GM18508 (cell line): ENCODE measurements around the gene C11orf87.

ENCODE experiments used
- ATAC-seq: cut with Tn5 transposase; IDR thresholded peaks from one replicate; pipeline ENCODE4 v1.9.1; 2021; ENCODE audit warnings: moderate number of reproducible peaks; ENCODE audit not compliant: insufficient read depth, unreplicated experiment

C11orf87 gene

GRCh38 chr11:109421981-109422869, at the start of gene C11orf87:
C11orf87 (plus strand) TSS chr11:109422190; CDS start chr11:109423634, 1,444 bp downstream.
- no peak for ATAC-seq

- ATAC-seq, result no peak
Measured at GRCh38 chr11:109374032-109374431, 48.0 kb upstream of the C11orf87 start.

- ATAC-seq, result no peak
Measured at GRCh38 chr11:109374441-109374840, 47.5 kb upstream of the C11orf87 start.

DNA sequence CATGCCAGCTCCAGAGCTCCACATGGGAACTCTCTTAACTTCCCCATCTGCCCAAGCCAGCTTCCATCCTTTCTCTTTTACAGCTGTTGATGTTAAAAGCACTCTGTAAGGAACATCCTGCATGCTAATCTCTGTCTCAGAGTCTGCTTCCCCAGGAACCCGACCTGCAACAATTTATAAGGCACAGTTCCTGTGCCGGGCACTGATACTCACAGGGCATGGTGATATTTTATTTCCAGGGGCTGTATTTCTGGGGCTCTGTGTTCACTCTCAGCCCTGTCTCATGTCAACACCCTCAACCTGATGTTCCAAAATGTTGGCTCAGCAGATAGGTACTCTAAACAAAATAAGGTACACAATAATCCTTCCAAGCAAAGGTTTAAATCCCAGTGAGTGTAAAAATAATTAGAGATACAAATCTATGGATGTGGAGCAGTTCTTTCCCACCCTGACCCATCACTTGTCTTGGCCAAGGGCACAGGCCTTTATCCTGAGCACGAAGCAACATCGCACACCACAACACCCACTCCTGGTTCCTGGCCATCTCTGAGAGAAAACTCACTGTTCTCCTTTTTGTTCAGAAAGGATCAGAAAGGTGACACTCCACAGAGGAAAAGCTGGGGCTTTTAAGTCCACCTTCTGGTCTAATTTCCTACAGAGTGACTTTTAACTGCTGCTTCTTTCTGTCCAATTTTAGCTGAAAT, 44.8 kb upstream of the C11orf87 start:
- ATAC-seq, result no peak

GRCh38 chr11:109378034-109378433, 44.0 kb upstream of the C11orf87 start:
- no peak for ATAC-seq

DNA sequence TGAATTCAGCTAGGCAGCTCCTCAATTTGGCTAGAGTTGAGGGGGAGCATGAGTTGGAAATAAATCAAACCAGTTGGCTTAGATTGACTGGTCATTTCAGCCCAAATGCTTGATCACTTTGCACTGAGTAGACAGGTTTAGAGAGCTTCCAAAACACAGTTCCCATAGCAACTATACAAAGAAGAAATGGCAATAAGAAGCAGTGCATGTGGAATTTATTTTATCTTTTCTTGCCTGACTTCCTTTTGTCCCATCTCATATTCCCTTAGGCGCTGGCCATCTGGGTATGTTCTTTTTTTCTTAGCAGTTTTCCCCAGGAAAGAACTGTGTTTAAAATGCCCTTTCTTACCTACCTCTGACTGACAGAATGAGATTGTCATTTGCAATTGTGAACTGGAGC, 38.7 kb upstream of the C11orf87 start:
- ATAC-seq, result no peak

DNA sequence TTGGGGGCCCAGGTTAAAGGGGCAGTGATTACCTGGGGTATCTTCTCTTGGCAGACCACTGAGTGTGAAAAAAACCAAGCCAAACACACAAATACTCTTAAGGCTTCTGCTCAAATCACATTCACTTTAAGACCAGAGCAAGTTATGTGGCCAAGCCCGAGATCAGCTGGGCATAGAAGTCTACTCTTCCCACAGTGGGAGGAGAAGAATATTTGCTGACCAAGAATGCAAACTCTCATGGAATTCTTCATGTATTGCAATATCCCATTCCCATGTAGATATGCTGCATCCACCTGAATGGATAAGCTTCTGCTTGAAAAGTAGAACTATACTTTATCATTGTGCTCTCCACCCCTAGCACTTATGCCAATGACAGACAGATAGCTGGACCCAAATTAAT, 37.1 kb upstream of the C11orf87 start:
- no peak for ATAC-seq

DNA sequence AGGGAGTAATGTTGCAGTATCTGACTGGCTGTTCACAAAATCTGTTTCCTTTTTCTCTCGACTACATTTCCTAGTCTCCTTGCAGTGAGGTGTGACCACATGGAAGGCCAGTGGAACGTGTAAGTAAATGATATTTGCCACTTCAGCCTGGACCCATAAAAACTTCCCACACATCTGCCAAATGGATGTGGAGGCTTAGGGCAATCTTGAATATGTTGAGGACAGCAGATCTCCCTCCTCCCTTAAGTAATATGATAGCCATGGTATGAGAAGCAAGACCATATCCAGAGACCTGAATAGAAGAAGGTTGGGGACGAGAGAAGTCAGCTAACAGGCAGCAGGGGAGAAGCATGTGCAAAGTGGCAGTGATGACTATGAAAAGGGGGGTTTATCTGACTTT, 33.0 kb upstream of the C11orf87 start:
- ATAC-seq, result no peak

- ATAC-seq, result no peak
Measured at GRCh38 chr11:109390752-109391151, 31.2 kb upstream of the C11orf87 start.

- no peak for ATAC-seq
Measured at GRCh38 chr11:109401545-109401944, 20.4 kb upstream of the C11orf87 start.

DNA sequence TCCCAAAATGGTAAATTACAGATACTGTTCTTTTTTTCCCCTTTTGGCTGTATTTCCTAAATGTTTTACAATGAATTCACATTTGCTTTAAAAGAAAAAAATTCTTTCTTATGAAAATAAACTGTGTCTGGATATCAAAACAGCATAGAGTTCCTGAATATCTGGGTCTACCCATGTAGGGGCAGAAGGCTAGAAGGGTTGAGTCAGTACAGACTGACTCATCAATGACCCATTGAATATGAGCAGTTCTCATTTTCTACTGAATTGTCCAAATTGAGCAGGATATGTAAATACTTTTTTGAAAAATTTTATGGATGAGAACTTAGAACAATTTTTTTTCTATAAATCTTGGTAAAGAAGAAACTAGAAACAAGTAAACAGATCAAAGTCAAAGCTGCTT, 16.3 kb upstream of the C11orf87 start:
- ATAC-seq, result no peak

- no peak for ATAC-seq
Measured at GRCh38 chr11:109416601-109417000, 5.4 kb upstream of the C11orf87 start.

DNA sequence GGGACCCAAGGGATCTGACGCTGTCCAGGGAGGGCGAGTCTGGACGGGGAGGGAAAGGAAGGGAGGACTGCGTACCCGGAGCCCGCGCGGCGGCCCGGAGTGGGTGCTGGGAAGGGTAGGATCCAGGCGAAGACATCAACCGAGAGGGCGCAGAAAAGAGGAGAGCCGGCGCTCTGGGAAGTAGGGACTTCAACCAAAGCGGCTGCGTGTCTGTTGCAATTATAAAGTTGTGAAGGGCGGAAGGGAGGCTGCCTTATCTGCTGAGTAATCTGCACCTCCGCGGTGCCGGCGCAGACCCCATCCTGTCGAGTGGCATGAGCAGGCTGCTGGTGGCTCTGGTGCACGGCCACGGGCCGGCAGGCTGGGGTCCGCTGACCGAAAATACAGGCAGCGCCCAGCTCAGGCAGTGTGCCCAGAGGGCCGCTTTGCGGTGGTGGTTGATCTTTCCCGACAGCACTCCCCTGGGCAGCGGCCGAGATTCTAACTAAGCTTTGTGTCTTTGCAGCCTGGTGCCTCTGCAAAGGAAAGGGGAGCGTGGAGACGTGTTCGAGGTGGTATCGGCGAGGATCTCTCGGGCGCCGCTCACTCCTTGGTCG, 978 bp downstream of the C11orf87 start:
- ATAC-seq, result no peak

DNA sequence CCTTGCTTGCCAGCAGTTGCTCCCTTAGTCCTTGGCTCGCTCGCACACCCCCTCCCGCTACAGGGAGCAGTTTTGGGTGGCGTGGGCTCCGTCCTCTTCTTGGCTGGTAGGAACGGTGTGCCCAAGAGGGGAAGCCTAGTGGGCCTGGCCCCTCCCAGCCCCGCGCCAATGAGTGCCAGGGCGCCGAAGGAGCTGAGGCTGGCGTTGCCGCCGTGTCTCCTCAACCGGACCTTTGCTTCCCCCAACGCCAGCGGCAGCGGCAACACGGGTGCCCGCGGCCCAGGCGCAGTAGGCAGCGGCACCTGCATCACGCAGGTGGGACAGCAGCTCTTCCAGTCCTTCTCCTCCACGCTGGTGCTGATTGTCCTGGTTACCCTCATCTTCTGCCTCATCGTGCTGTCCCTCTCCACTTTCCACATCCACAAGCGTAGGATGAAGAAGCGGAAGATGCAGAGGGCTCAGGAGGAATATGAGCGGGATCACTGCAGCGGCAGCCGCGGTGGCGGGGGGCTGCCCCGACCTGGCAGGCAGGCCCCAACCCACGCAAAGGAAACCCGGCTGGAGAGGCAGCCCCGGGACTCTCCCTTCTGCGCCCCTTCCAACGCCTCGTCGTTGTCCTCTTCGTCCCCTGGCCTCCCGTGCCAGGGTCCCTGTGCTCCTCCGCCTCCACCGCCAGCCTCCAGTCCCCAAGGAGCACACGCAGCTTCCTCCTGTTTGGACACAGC, 1.6 kb downstream of the C11orf87 start:
- no peak for ATAC-seq

GRCh38 chr11:109424901-109425300, 2.9 kb downstream of the C11orf87 start:
- no peak for ATAC-seq

DNA sequence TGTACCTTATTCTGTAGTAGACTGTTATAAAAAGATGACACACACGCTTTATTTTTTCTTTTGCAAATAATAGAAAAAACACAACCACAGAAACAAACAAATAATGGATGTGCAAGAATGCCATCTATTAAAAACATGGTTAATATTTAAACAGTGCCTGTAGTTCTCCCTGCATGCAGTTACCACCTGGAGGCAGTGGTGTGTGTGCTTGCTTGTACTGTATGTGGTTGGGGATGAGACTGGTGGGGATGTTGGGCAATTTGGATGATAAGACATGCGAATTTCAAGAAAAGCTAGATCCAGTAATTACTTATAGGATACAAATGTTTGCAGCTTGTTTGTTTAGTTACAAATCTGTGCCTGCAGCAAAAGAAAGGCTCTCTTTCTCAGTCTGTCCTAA, 3.6 kb downstream of the C11orf87 start:
- ATAC-seq, result no peak

- ATAC-seq, result no peak
Measured at GRCh38 chr11:109426442-109427240, 4.7 kb downstream of the C11orf87 start.

DNA sequence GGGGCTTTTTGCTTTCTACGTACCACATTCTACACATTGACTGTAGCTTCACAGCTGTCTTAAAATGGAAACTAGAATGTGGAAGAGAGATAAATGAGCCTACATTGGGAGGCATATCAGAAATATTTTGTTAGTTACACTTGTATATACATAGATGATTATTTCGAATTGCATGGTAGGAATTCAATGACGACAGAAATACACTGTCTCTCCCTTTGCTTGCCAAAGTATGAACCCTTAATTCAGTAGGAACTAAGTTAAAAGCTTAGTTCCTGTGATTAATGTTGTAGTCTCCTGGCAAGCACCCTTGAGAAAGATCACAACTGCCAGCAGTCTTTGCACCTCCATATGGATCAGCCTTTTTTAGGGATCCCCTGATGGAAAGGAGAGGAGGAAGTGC, 10.1 kb downstream of the C11orf87 start:
- no peak for ATAC-seq

DNA sequence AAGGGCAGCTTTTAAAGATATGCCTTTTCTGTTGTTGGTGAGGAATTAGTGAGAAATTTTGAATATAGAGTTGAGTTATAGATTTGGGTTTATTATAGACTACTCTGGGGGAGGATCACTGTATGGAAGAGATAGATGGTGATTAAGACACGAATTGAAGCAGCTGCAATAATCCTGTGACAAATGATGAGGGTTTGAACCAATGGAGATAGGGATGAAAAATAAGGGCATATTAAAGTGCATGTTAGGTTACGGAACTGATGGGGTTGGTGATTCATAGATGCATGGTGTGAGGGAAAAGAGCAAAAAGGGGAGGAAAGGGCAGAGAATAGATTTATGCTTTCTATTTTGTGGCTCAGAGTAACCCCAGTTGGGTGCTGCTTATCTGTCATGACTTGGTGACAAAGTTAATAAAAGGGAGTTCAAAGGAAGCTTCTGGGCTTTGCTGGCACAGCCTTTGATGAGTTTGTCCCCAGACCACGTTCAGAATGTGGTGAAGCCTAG, 11.8 kb downstream of the C11orf87 start:
- no peak for ATAC-seq
